ENCODE results near the gene SIK1.
"Not testable (repeated sequence)": the region's sequence is repeated elsewhere in the genome, so short reads cannot be mapped to it uniquely, and the experiment has no call there.

DNA sequence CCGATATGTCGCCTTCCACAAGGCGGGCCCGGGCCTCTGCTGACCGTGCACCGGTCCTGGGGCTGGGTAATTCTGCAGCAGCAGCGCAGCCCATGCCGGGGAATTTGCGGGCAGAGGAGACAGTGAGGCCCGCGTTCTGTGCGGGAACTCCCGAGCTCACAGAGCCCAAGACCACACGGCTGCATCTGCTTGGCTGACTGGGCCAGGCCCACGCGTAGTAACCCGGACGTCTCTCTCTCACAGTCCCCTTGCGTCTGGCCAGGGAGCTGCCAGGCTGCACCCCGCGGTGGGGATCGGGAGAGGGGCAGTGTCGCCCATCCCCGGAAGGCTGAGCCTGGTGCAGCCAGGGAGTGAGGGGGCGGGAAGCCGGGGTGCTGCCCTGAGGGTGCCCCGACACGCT is 27.8 kb downstream of the SIK1 start:
- TF ChIP-seq, protein P1, sequence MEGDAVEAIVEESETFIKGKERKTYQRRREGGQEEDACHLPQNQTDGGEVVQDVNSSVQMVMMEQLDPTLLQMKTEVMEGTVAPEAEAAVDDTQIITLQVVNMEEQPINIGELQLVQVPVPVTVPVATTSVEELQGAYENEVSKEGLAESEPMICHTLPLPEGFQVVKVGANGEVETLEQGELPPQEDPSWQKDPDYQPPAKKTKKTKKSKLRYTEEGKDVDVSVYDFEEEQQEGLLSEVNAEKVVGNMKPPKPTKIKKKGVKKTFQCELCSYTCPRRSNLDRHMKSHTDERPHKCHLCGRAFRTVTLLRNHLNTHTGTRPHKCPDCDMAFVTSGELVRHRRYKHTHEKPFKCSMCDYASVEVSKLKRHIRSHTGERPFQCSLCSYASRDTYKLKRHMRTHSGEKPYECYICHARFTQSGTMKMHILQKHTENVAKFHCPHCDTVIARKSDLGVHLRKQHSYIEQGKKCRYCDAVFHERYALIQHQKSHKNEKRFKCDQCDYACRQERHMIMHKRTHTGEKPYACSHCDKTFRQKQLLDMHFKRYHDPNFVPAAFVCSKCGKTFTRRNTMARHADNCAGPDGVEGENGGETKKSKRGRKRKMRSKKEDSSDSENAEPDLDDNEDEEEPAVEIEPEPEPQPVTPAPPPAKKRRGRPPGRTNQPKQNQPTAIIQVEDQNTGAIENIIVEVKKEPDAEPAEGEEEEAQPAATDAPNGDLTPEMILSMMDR (IDR thresholded peaks at IDR 0.05): not testable (repeated sequence)
- TF ChIP-seq POLR2A (IDR thresholded peaks at IDR 0.05): not testable (repeated sequence)
